Measurements from ENCODE around the gene LMNA.

LMNA gene

DNA sequence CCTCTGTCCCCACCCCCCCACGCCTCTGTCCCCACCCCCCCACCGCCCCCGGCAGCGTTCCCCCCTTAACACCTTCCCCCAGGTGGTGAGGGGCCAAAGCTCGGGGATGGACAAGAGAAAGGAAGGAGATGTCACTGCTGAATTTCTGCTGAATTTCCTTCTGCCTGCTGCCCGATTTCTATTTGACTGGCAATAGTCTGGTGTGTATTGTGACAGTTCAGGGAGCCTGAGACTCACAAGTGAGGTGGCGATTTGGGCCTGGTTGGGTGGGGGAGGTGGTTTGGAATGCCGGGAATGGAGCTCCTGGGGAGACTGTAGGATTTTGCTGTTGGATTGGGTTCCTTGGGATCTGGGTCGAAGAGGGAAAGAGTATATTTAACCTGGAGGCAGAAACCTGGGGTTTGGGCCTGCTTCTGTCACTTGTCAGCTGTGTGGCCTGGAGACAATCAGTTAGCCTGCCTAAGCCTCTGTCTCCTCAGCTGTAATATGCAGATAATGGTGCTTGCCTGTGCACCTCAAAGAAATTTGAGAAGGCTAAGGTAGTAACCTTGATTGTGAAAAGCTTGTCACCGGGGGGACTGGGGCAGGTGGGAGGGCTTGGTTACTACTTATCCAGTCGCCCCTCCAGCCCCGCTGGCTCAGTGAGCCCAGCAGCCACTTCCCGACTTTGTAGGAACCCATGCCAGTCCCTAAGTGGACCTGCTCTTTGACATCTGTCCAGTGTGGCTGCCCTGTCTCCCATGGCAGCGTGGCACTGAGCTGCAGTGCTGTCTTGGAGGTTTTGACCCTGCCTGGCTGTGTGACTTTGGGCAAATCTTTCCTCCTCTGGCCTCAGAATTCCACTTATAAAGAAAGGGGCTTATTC lies 7.7 kb upstream of the LMNA start:
- TF ChIP-seq, protein P1, sequence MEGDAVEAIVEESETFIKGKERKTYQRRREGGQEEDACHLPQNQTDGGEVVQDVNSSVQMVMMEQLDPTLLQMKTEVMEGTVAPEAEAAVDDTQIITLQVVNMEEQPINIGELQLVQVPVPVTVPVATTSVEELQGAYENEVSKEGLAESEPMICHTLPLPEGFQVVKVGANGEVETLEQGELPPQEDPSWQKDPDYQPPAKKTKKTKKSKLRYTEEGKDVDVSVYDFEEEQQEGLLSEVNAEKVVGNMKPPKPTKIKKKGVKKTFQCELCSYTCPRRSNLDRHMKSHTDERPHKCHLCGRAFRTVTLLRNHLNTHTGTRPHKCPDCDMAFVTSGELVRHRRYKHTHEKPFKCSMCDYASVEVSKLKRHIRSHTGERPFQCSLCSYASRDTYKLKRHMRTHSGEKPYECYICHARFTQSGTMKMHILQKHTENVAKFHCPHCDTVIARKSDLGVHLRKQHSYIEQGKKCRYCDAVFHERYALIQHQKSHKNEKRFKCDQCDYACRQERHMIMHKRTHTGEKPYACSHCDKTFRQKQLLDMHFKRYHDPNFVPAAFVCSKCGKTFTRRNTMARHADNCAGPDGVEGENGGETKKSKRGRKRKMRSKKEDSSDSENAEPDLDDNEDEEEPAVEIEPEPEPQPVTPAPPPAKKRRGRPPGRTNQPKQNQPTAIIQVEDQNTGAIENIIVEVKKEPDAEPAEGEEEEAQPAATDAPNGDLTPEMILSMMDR (conservative IDR thresholded peaks at IDR 0.05; ENCODE audit: low read depth, low read length): no peak
- H3K4me3 ChIP-seq (ENCODE audit: low read length): no peak overlapping the region
- no peak for DNase-seq (ENCODE audit: low read depth)

DNA sequence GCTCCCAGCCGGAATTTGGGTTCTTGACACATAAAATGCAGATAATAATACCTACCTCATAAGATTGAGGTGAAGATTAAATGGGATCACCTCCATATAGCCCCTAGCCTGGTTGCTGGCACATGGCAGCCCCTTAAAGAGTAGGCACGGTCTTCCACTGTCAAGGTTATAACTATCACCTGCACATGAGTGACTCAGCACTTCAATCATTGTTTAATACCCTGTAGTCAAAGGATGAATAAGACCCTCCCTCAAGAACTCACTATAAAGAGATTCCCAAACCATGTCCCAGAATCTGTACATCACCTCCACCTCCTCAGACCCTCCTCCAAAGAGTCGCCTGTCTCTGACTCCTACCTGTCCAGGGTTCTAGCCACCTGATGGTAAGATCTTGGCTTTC lies 6.5 kb upstream of the LMNA start:
- DNase-seq (ENCODE audit: low read depth): no peak
- TF ChIP-seq, protein P1 (conservative IDR thresholded peaks at IDR 0.05; ENCODE audit: low read depth, low read length): no peak
- no peak overlapping the region for H3K4me3 ChIP-seq (ENCODE audit: low read length)

- no peak overlapping the region for H3K4me3 ChIP-seq (ENCODE audit: low read length)
- DNase-seq (ENCODE audit: low read depth): no peak
- TF ChIP-seq, protein P1 (conservative IDR thresholded peaks at IDR 0.05; ENCODE audit: low read depth, low read length): no peak
Measured at GRCh38 chr1:156108664-156109241, 5.8 kb upstream of the LMNA start.

DNA sequence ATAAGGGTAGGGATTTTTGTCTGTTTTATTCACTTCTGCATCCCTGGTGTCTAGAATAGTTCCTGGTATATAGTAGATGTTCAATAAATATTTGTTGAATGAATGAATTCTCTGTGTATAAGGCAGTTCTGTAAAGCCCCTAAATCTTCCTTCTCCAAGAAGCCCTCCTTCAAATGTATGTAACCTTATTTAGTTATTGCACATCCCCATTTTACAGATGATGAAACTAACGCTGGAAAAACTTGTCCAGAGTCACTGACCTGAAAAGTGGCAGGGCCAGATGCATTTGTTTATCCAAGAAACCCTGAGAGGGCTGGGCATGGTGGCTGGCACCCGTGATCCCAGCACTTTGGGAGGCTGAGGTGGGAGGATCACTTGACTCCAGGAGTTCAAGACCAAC lies 4.3 kb upstream of the LMNA start:
- H3K4me3 ChIP-seq (ENCODE audit: low read length): no peak overlapping the region
- TF ChIP-seq, protein P1 (conservative IDR thresholded peaks at IDR 0.05; ENCODE audit: low read depth, low read length): no peak
- DNase-seq (ENCODE audit: low read depth): no peak

- DNase-seq (ENCODE audit: low read depth): no peak
- no peak overlapping the region for H3K4me3 ChIP-seq (ENCODE audit: low read length)
- TF ChIP-seq, protein P1 (conservative IDR thresholded peaks at IDR 0.05; ENCODE audit: low read depth, low read length): no peak
Measured at GRCh38 chr1:156111355-156111962, 3.1 kb upstream of the LMNA start.

GRCh38 chr1:156112276-156113137 lies 2.0 kb upstream of the LMNA start:
- TF ChIP-seq, protein P1 (conservative IDR thresholded peaks at IDR 0.05; ENCODE audit: low read depth, low read length): no peak
- no peak overlapping the region for H3K4me3 ChIP-seq (ENCODE audit: low read length)
- no peak for DNase-seq (ENCODE audit: low read depth)

All from retinal pigment epithelial cell (primary cell).